Hepatocyte (in vitro differentiated cells): ENCODE data around the gene PITPNB. TPM values are rescaled to one million over a fixed set of nuclear protein-coding genes. Genes with fewer than 3 reads are reported as not detected.

Experiments used
- DNase-seq: peaks from one replicate; pipeline ENCODE4 v3.0.0-alpha.2; 2016; ENCODE audit warnings: low spot score
- H2AFZ ChIP-seq: fragments of 200-600 bp; sonication (generic); 2 replicates; pipeline ENCODE4 v1.6.0; 2016; ENCODE audit warnings: antibody characterized with exemption, mild to moderate bottlenecking
- H3K27ac ChIP-seq: fragments of 200-600 bp; sonication (generic); 2 replicates; pipeline ENCODE4 v1.5.1; 2016; ENCODE audit warnings: mild to moderate bottlenecking
- H3K27me3 ChIP-seq: fragments of 200-600 bp; sonication (generic); 2 replicates; pipeline ENCODE4 v1.6.1; 2016
- H3K36me3 ChIP-seq: fragments of 200-600 bp; sonication (generic); replicated peaks from 2 replicates; pipeline ENCODE4 v1.5.1; 2016; ENCODE audit warnings: low read depth; ENCODE audit not compliant: insufficient read depth
- H3K4me1 ChIP-seq: fragments of 200-600 bp; sonication (generic); 2 replicates; pipeline ENCODE4 v1.5.1; 2016; ENCODE audit warnings: mild to moderate bottlenecking, moderate library complexity; ENCODE audit not compliant: insufficient read depth
- H3K4me2 ChIP-seq: fragments of 200-600 bp; sonication (generic); 2 replicates; pipeline ENCODE4 v1.6.0; 2016
- H3K4me3 ChIP-seq: fragments of 200-600 bp; sonication (generic); 2 replicates; pipeline ENCODE4 v1.5.1; 2016; ENCODE audit warnings: mild to moderate bottlenecking
- H3K79me2 ChIP-seq: fragments of 200-600 bp; sonication (generic); 2 replicates; pipeline ENCODE4 v1.6.0; 2017; ENCODE audit warnings: mild to moderate bottlenecking
- H3K9me2 ChIP-seq: fragments of 200-600 bp; sonication (generic); replicated peaks from 2 replicates; pipeline ENCODE4 v1.6.0; 2017; ENCODE audit warnings: mild to moderate bottlenecking; ENCODE audit not compliant: insufficient read depth
- H3K9me3 ChIP-seq: fragments of 200-600 bp; sonication (generic); 2 replicates; pipeline ENCODE4 v1.5.1; 2016; ENCODE audit warnings: low read depth, mild to moderate bottlenecking
- H4K20me1 ChIP-seq: fragments of 200-600 bp; sonication (generic); 2 replicates; pipeline ENCODE4 v1.6.0; 2016; ENCODE audit warnings: mild to moderate bottlenecking; ENCODE audit not compliant: insufficient read depth, poor library complexity, severe bottlenecking
- EZH2 ChIP-seq: fragments of 200-600 bp; sonication (generic); IDR thresholded peaks from 2 replicates; pipeline ENCODE4 v1.6.1; 2016; ENCODE audit warnings: antibody characterized with exemption, mild to moderate bottlenecking, borderline replicate concordance
- EZH2phosphoT487 ChIP-seq: fragments of 200-600 bp; sonication (generic); IDR thresholded peaks from one replicate; pipeline ENCODE4 v1.6.1; 2018; ENCODE audit warnings: antibody characterized with exemption, mild to moderate bottlenecking, low read depth, moderate library complexity; ENCODE audit not compliant: unreplicated experiment, severe bottlenecking
- WGBS: methylation state at CpG from one replicate; pipeline ENCODE4 v1.1.6; 2016; ENCODE audit warnings: low lambda C conversion rate; ENCODE audit errors: missing lambda C conversion rate; 5-methylcytosine and 5-hydroxymethylcytosine counted together
- polyA plus RNA-seq: library from polyadenylated mRNA; unstranded; fragments of >200 nt; fragmentation: Nextera tagmentation; extraction: Ambion mirVana; gene quantifications from 2 replicates; pipeline ENCODE4 v1.2.1, GENCODE V29; 2016
- total RNA-seq: library from RNA; depleted of rRNA; stranded (reverse); fragments of >200 nt; gene quantifications from 2 replicates; pipeline ENCODE4 v1.2.3, GENCODE V29; 2014
- TF ChIP-seq, protein P1 (sequence below): fragments of 200-600 bp; sonication (generic); IDR thresholded peaks from 2 replicates; pipeline ENCODE4 v1.5.1; 2016; ENCODE audit warnings: antibody characterized with exemption, mild to moderate bottlenecking; ENCODE audit not compliant: poor library complexity

Gene PITPNB
- total and polyA plus RNA-seq, 2 experiments from 2014 or later, result 38.7 to 49.3 TPM

DNA sequence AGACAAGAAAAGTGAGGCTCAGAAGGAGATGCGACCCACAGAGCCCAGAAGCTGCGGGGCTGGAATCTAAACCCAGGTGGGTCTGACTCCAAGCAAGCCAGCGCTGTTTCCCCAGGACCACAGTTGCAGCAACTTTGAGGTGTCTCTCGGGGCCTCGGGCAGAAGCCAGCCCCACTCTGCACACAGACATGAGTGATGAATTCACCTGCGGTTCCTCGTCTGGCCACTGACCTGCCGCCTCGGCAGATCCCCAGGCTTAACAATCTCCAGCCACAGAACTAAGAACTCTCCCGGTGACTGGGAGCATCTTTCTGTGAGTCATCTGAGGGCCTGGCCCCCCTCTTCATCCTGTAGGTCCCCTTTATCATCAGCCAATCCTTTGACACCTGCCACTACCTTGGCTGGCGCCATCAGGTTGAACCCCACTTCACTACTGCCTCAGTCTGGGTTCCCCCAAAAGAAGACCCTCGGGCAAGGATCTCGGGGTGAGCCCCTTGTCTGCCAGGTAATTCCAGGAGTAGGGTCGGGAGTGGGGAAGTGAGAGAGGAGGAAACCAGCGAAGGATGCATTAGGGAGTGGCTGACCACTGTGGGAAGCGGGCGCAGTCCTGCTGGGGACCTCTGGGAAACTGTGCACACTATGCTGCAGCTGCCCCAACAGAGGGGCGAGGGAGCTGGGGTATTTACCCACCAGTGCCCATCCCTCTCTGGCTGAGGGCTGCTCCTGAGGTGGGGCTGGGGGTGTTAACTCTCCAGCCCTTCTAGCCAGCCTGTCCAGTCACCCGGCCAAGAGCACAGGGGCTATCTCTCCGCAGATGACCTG lies 84.5 kb downstream of the PITPNB start:
- no peaks in the 10 kb centered on the region for H3K9me2 ChIP-seq
- 81% methylated on average over 20 of the region's 20 CpGs for WGBS

DNA sequence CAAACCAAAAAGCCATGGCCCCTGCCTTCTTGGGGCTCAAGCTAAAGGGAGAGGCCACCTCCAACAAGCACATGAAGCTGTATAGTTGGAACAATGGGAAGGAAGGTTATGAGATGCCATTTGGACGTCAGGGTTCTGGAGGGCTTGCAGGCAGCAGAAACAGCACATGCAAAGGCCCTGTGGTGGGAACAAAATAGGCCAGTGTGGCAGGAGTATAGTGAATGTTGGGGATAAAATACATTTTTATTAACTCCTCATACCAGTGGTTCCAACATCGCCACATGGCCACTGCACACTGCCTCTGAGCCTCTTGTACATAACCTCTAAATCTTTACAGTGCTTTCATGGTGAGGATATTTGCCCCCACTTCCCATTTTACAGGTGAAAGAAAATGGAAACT lies 85.3 kb downstream of the PITPNB start:
- no peak for DNase-seq
- no peaks in the 10 kb centered on the region for H3K9me2 ChIP-seq
- no peaks in the 10 kb centered on the region for H3K27me3 ChIP-seq
- TF ChIP-seq EZH2phosphoT487 (no peak), EZH2 (no peak)
- TF ChIP-seq, protein P1, sequence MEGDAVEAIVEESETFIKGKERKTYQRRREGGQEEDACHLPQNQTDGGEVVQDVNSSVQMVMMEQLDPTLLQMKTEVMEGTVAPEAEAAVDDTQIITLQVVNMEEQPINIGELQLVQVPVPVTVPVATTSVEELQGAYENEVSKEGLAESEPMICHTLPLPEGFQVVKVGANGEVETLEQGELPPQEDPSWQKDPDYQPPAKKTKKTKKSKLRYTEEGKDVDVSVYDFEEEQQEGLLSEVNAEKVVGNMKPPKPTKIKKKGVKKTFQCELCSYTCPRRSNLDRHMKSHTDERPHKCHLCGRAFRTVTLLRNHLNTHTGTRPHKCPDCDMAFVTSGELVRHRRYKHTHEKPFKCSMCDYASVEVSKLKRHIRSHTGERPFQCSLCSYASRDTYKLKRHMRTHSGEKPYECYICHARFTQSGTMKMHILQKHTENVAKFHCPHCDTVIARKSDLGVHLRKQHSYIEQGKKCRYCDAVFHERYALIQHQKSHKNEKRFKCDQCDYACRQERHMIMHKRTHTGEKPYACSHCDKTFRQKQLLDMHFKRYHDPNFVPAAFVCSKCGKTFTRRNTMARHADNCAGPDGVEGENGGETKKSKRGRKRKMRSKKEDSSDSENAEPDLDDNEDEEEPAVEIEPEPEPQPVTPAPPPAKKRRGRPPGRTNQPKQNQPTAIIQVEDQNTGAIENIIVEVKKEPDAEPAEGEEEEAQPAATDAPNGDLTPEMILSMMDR, result no peak
- WGBS, result 97% methylated on average over 2 of the region's 2 CpGs
- no peaks in the 10 kb centered on the region for H4K20me1 ChIP-seq
- H3K27ac ChIP-seq, result no peak overlapping the region
- no peak overlapping the region for H2AFZ ChIP-seq
- H3K36me3 ChIP-seq, result no peaks in the 10 kb centered on the region
- H3K4me3 ChIP-seq, result no peak overlapping the region
- H3K79me2 ChIP-seq, result no peaks in the 10 kb centered on the region
- H3K4me1 ChIP-seq, result no peaks in the 10 kb centered on the region
- no peaks in the 10 kb centered on the region for H3K9me3 ChIP-seq
- H3K4me2 ChIP-seq, result no peak overlapping the region

More for the DNA sequence above, 84.5 kb downstream of the PITPNB start:
- no peaks in the 10 kb centered on the region for H3K9me3 ChIP-seq
- H3K27me3 ChIP-seq, result no peaks in the 10 kb centered on the region
- no peaks in the 10 kb centered on the region for H3K79me2 ChIP-seq
- no peaks in the 10 kb centered on the region for H3K36me3 ChIP-seq
- H3K4me2 ChIP-seq, result no peak overlapping the region
- H3K27ac ChIP-seq, result no peak overlapping the region
- H2AFZ ChIP-seq, result no peak overlapping the region
- H4K20me1 ChIP-seq, result no peaks in the 10 kb centered on the region
- no peaks in the 10 kb centered on the region for H3K4me1 ChIP-seq
- TF ChIP-seq EZH2 (no peak), EZH2phosphoT487 (no peak)
- TF ChIP-seq, protein P1, result no peak
- H3K4me3 ChIP-seq, result no peak overlapping the region
- DNase-seq, result no peak

DNA sequence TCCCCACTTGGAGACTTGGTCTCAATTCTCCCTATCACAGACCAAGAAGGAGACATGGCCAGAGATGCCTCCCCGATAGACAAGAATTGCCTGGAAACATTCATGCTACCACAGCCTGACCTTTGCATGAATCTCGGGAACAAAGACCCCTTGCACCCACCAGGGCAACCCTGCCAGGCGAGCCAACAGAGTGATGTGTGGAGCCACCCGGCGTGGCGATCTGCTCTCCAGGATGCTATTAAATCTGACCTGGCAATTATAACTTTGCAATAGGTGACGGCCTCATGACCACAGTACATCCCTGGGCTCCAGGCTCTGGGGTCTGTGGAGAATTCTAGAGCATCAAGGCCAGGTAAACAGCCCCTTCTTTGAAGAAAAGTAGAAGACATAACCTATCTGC lies 86.5 kb downstream of the PITPNB start:
- H3K9me3 ChIP-seq, result no peaks in the 10 kb centered on the region
- H3K27ac ChIP-seq, result no peak overlapping the region
- no peaks in the 10 kb centered on the region for H4K20me1 ChIP-seq
- no peak overlapping the region for H2AFZ ChIP-seq
- no peaks in the 10 kb centered on the region for H3K79me2 ChIP-seq
- 98% methylated on average over 6 of the region's 7 CpGs for WGBS
- no peaks in the 10 kb centered on the region for H3K4me1 ChIP-seq
- TF ChIP-seq, protein P1, result no peak
- no peak for TF ChIP-seq EZH2
- no peak for TF ChIP-seq EZH2phosphoT487
- no peak overlapping the region for H3K4me3 ChIP-seq
- H3K27me3 ChIP-seq, result no peaks in the 10 kb centered on the region
- H3K36me3 ChIP-seq, result no peaks in the 10 kb centered on the region
- DNase-seq, result no peak
- no peaks in the 10 kb centered on the region for H3K9me2 ChIP-seq
- H3K4me2 ChIP-seq, result no peak overlapping the region
